GM12875 (cell line): Measurements from ENCODE around the gene ZHX3.

Experiments
- H3K4me3 ChIP-seq: one replicate; pipeline ENCODE4 v1.5.1; 2011; ENCODE audit warnings: low read depth, low read length, control low read depth
- CTCF ChIP-seq: IDR thresholded peaks from 2 replicates; pipeline ENCODE4 v1.5.1; 2011; ENCODE audit warnings: low read depth, mild to moderate bottlenecking, control low read depth, inconsistent platforms, low read length, moderate library complexity, borderline replicate concordance; ENCODE audit not compliant: insufficient read depth

Gene ZHX3

GRCh38 chr20:41293269-41294037 is 24.1 kb downstream of the ZHX3 start:
- no peak for TF ChIP-seq CTCF
- no peak overlapping the region for H3K4me3 ChIP-seq

- no peak for TF ChIP-seq CTCF
- H3K4me3 ChIP-seq = no peak overlapping the region
Measured at GRCh38 chr20:41290804-41291389, 26.6 kb downstream of the ZHX3 start.

GRCh38 chr20:41287327-41287726 is 30.2 kb downstream of the ZHX3 start:
- no peak overlapping the region for H3K4me3 ChIP-seq
- no peak for TF ChIP-seq CTCF

GRCh38 chr20:41286240-41286851 is 31.2 kb downstream of the ZHX3 start:
- no peak for TF ChIP-seq CTCF
- no peak overlapping the region for H3K4me3 ChIP-seq

GRCh38 chr20:41279546-41280225 is 37.8 kb downstream of the ZHX3 start:
- TF ChIP-seq CTCF = no peak
- H3K4me3 ChIP-seq = no peak overlapping the region

GRCh38 chr20:41278936-41279335 is 38.6 kb downstream of the ZHX3 start:
- no peak overlapping the region for H3K4me3 ChIP-seq
- TF ChIP-seq CTCF = no peak
